Left ventricle myocardium superior (tissue), 1 donor: ENCODE results near the gene KCNS3. TPM values are rescaled to one million over a fixed set of nuclear protein-coding genes. Genes with fewer than 3 reads are reported as not detected.
A peak's percentile ranks its signal among the peaks of the same experiment; 100 is the strongest.
"Not testable (repeated sequence)": the region's sequence is repeated elsewhere in the genome, so short reads cannot be mapped to it uniquely, and the experiment has no call there.

ENCODE experiments used
- ATAC-seq: fragments of 200-7000 bp; cut with Tn5 transposase; one replicate; pipeline ENCODE4 v1.9.1; 2020; ENCODE audit warnings: mild to moderate bottlenecking, moderate library complexity
- DNase-seq: peaks from one replicate; pipeline ENCODE4 v3.0.0-alpha.2; 2020
- intact Hi-C: fragments of 100-400 bp; cut with micrococcal nuclease; formaldehyde crosslinking; loops from one replicate; pipeline ENCODE4 v1.11.0; 2022
- total RNA-seq: library from RNA; stranded (reverse); fragmentation: NEBNext Ultra II Directional; extraction: Animal tissue kit (Norgen Biotek cat#: 25700); gene quantifications from one replicate; pipeline ENCODE4 v1.2.1, GENCODE V29; 2021
- donor health status: DM: no; HTN: yes; CAD: no; lungs with severe emphysema.

The KCNS3 gene
- total RNA-seq, 1 donor from 2014 or later, result 4.9 TPM

- no peak for DNase-seq
- ATAC-seq, result no peak
- intact Hi-C loops, result no loop called here
Measured at GRCh38 chr2:17933256-17933655, 54.8 kb downstream of the KCNS3 start.

DNA sequence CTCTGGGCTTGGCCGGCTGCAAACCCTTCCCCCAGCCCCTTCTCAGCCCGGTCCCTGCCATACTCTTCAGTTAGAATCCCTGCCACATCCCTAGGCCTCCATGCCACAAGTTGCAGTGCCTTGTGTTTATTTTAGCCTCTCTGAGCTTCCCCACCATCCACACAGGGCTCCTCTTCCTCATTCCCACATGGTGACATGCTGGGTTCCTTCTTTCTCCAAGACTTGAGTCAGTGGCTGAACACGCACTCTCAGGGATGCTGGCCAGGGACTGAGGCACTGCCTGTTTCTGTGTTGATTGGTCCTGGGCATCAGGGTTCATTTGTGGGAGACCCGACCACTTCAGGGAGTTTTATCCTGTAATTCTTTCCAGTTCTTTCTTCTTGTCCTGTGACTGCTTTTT lies 56.3 kb downstream of the KCNS3 start:
- DNase-seq (no peak), ATAC-seq (peak; percentile 41)
- intact Hi-C loops, result no loop called here

DNA sequence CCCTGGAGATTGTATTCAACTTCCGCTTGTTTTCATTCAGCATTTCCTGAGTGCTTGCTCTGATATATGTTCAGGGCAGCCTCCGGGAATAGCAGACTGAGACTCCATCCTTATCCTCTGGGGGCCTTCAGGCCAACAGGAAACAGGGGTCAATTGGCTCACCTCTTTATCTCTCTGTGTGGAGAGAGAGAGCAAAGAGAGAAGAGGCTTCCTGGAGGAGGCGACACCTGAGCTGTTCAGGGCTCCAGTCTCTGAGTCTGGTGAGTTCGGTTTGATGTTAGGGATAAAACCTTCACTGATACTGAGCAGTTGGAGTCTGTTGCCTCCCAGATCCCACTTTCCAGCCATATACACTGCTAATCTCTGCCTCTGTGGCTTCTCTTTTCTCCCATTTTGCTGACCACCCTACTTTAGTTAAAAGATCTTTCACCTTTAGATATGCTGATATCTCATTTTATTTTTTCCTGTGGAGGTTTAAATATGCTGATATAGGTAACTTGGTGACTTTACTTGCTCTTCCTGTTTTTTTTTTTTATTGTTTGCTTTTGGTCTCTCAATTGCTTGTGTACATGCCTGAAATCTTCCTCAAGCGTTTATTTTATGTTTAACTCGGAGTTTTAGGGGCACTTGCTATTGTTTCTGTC lies 56.9 kb downstream of the KCNS3 start:
- DNase-seq (no peak), ATAC-seq (no peak)
- intact Hi-C loops, result no loop called here

- intact Hi-C loops, result no loop called here
- no peak for ATAC-seq
- DNase-seq, result no peak
Measured at GRCh38 chr2:17936599-17936998, 58.1 kb downstream of the KCNS3 start.

DNA sequence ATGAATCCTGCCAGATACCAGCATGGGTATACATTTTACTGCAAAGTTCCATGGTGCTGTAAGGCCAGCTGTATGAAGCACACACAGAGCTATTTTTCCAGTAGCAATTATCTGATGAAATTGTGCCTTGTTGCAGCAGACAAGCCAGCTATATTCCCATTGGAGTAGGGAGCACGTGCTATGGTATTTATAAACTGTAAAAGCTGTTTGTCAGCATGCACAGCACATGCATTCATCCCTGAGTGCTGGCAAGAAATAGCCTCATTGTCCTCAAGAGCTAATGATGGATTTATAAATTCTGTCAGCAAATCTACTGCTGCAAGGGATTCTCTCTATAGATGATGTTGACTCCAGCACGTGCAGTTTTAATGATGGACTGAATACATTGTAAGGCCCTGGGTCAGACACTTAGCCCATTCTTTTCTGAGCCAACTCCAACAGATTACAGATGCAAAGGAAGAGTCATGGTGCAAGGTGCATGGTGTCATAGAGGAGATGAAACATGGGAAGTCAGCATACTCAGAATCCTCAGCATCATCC lies 61.7 kb downstream of the KCNS3 start:
- no peak for ATAC-seq
- intact Hi-C loops, result no loop called here
- DNase-seq, result no peak

DNA sequence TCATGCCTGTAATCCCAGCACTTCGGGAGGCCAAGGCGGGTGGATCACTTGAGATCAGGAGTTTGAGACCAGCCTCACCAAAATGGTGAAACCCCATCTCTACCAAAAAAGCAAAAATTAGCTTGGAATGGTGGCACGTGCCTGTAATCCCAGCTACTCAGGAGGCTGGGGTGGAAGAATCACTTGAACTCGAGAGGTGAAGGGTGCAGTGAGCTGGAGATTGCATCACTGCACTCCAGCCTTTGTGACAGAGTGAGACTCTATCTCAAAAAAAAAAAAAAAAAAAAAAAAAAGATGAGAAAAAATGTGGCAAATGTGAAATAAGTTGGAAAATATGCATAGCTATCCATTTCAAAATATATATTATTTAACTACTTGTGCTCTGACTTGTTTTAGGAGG lies 65.0 kb downstream of the KCNS3 start:
- intact Hi-C loops, result no loop called here
- no peak for DNase-seq
- ATAC-seq, result no peak

- intact Hi-C loops, result no loop called here
- no peak for DNase-seq
- no peak for ATAC-seq
Measured at GRCh38 chr2:17947113-17947512, 68.6 kb downstream of the KCNS3 start.

DNA sequence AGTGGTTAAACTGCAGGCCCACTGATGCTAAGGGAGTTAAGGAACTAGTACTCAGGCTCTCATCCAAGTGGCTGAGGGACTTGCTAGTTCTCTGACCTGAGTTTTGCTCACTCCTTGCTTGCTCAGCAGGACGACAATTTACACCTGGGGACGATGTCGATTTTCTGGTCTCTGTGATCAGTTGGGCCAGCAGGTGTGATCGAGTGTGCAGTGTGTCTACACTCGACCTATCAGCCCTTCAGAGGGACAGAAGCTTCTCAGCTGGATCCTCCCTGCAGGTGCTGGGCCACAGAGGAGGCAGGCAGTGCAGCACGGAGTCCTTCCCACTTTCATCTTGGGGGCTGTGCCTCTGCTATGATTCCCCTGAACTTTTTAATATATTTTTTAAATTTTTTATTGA lies 71.5 kb downstream of the KCNS3 start:
- no peak for ATAC-seq
- intact Hi-C loops, result no loop called here
- no peak for DNase-seq

DNA sequence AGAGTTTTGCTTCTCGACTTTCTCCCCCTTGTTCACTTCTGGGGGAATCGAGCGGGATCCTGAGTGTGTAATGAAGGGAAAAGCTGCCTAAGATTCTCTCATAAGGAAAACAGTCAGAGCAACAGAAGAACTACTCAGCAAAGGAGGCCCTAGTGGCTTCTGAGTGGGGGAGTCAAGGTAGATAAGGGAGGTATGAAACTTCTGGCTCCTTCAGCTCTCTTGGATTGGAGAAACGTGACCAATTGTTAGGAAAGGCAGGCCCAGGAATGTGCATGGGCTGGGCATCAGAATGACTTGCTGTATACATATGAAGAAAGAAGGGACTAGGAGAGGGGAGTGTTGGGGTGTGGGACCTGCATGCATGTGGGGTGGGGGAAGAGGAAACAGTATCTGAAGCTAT lies 73.1 kb downstream of the KCNS3 start:
- intact Hi-C loops, result no loop called here
- DNase-seq (no peak), ATAC-seq (no peak)

DNA sequence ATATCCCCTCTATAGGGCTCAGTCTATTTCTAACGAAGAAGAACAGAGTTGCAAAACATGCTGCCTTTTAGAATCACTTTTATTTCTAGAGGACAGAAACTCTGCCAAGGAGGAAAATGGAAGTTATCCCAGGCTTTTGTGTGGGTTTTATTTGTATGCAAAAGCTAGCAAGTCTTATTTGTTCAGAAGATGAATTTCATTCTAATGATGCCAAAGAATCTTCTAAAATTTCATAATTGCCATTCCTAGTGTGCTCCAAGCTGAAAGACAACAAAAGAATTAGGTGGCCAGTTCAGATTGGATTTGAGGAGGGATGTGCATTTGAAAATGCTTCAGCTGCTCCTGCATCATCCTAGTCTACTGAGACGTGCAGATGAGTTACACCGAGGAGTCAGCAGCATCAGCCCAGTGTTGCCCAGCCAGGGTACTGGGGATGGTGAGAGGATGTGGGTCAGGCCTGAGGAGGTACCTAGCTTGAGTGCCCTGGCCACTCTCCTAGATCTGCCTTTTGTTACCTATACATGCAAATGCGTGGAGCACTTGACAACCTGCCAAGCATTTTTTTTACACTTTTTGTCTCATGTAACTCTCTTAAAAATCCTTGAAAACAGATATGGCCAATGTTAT lies 80.1 kb downstream of the KCNS3 start:
- DNase-seq (no peak), ATAC-seq (no peak)
- intact Hi-C loops, result no loop called here

- ATAC-seq, result no peak
- intact Hi-C loops, result no loop called here
- DNase-seq, result no peak
Measured at GRCh38 chr2:17959356-17959755, 80.9 kb downstream of the KCNS3 start.

DNA sequence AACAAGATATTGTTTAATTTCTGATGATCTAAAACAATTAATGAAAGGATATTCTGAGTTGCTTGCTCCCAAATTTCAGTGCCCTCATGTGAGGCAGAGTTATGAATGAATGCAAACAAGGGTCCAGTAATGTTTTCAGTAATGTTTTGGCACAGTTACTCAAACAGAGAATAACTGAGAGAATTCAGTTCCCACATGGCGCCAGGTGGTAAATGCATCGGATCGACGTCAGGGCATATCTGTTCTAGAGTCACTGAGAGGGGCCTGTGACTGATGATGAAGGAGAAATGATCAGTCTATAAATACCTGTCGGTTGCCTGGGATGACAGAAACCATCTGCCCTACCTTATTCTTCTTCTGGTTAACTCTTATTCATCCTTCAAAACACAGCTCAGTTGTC lies 81.4 kb downstream of the KCNS3 start:
- DNase-seq (no peak), ATAC-seq (no peak)
- intact Hi-C loops, result no loop called here

GRCh38 chr2:17960925-17961324 lies 82.5 kb downstream of the KCNS3 start:
- intact Hi-C loops, result no loop called here
- ATAC-seq, result no peak
- DNase-seq, result no peak

DNA sequence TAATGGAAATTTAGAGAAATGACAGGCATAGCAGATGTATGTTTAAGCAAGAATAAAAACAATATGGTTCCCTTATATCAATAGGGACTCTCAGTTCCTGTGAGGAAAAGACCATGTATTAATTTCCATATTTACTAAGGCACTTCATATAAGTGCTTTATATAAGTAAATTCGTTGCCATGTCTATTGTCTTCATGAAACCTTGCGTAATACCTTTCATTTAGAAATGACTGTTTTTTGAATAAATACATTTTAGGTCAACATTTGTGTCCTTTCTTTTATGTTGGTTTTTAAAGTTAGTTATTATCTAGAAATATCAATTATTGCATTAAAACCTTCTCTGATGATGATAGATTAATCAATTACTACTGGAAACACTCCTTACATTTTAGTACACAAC lies 83.3 kb downstream of the KCNS3 start:
- intact Hi-C loops, result no loop called here
- DNase-seq, result no peak
- ATAC-seq, result no peak

DNA sequence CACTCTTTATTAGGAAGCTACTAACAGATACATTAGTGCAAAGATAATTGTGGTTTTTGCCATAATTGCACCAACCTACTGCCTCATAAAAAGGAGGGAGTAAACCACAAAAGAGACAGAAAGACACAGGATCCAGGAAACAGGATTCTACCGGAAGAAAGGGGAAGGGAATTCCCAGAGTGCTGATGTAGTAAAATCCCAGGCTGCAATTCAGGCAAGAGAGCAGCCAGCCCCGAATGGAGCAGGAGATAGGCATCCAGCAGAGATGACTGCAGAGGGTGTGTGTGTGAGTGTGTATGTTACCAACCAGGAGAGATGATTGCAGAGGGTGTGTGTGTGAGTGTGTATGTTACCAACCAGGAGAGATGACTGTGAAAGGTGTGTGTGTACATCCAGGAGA lies 84.4 kb downstream of the KCNS3 start:
- ATAC-seq (no peak), DNase-seq (no peak)
- intact Hi-C loops, result no loop called here

- DNase-seq, ATAC-seq, intact Hi-C loops: not testable (repeated sequence)
Measured at GRCh38 chr2:17963571-17963970, 85.1 kb downstream of the KCNS3 start.

- intact Hi-C loops, result no loop called here
- DNase-seq (no peak), ATAC-seq (no peak)
Measured at GRCh38 chr2:17965196-17965595, 86.7 kb downstream of the KCNS3 start.

DNA sequence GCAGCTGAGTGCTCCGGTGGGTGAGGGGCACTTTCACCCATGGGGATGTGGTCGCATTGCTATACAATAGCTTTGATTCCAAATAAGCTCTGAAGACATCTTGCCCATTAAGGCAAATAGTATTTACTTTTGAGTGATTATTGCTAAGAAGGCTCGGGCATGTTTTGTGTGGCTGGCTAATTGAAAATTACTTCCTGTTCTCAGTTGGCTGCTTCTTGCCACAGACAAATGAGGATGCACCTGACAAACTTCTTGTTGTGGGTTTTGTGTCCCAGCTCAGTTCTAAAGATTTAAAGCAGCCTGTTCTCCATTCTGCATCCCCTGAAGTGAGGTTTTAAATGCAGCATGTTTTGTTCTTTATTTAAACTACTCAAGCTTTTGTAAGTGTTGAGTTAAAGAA lies 88.3 kb downstream of the KCNS3 start:
- DNase-seq, result no peak
- intact Hi-C loops, result no loop called here
- no peak for ATAC-seq

DNA sequence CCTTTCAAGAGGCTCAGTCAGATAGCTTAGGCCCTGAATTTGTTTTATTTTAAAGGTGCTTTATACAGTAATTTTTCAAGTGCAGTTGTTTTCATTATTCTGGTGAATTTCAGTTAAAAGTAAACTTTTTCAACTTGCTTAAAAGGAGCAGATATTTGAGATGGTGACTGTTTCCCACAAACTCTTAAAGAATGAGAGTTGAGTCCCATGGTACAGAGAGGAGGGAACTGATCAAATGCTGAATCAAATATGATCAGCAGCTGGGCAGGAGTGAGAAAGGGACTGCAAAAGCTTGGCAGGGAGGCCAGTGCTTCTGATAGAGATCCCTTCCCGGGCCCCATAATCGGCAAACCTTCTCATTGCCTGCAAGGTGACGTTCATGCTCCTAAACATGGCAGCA lies 91.2 kb downstream of the KCNS3 start:
- ATAC-seq, result no peak
- DNase-seq, result no peak
- intact Hi-C loops, result no loop called here

DNA sequence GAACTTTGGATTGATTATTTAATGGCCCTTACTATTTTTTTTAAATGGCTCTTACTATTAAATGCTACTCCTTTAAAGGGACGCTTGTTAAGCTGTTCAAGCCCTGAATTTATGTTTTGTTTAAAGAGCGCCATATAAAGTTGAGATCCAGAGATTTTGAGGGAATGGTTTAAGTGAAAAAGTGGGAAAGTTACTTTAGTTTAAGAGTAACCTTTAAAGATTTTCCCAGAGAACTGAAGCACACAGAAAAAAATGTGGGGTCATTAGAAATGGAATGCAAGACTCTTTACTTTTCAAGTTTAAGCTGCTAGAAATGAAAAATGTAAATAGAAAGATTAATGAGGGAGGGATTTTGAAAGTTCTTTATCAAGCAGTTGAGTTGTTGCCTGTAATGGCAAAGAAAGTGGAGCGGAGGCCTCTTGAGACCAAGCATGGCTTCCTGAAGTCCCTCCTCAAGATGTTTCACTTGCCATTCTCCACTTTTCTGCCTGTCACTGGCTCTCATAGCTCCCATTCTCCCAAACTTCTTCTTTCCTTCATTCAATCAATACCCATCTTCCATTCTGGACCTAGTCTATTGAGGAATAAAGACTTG lies 93.2 kb downstream of the KCNS3 start:
- no peak for DNase-seq
- intact Hi-C loops, result no loop called here
- no peak for ATAC-seq

DNA sequence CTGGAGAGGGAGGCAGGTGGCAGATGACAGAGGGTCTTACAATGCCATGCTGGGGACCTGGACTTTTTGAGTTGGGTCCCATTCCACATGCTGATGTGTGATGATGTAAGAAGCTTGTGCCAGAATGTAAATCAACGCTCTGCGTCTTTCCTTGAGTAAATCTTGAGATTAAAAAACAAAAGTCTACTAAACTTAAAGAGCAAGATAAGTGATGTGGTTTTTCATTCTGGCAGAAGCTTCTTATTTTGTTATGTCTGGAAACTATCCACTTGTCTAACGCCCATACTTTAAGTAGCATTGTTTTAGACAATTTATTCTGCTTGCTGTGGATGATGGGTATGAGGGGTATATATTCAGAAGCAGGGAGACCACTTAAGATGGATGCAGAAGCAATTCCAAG lies 94.5 kb downstream of the KCNS3 start:
- DNase-seq, result no peak
- ATAC-seq, result no peak
- intact Hi-C loops, result no loop called here
